GM06990 (cell line): ENCODE measurements around the gene RAPGEF5.

Experiments used
- DNase-seq: peaks from one replicate; pipeline ENCODE4 v3.0.0-alpha.2; 2011; ENCODE audit not compliant: insufficient read length; ENCODE audit errors: extremely low read depth
- H3K27me3 ChIP-seq: replicated peaks from 2 replicates; pipeline ENCODE4 v1.6.0; 2011; ENCODE audit warnings: low read length; ENCODE audit not compliant: control insufficient read depth, insufficient read depth
- H3K36me3 ChIP-seq: 2 replicates; pipeline ENCODE4 v1.5.1; 2011; ENCODE audit warnings: low read length; ENCODE audit not compliant: control insufficient read depth, insufficient read depth
- H3K4me3 ChIP-seq: replicated peaks from 2 replicates; pipeline ENCODE4 v1.5.1; 2011; ENCODE audit warnings: low read depth, mild to moderate bottlenecking, control low read depth, low read length
- CTCF ChIP-seq: IDR thresholded peaks from 2 replicates; pipeline ENCODE4 v1.5.1; 2011; ENCODE audit warnings: low read length, control low read depth, mild to moderate bottlenecking, inconsistent platforms; ENCODE audit not compliant: insufficient read depth, poor library complexity, severe bottlenecking

RAPGEF5 gene

GRCh38 chr7:22116451-22117030 is 240.4 kb downstream of the RAPGEF5 start:
- Histone ChIP-seq H3K36me3 (no peaks in the 10 kb centered on the region), H3K27me3 (no peaks in the 10 kb centered on the region), H3K4me3 (no peak overlapping the region)
- no peak for DNase-seq
- no peak for TF ChIP-seq CTCF

- H3K36me3 ChIP-seq, result no peaks in the 10 kb centered on the region
- H3K4me3 ChIP-seq, result no peak overlapping the region
- no peak for DNase-seq
- H3K27me3 ChIP-seq, result no peaks in the 10 kb centered on the region
- TF ChIP-seq CTCF, result no peak
Observed at GRCh38 chr7:22115689-22116088, 241.3 kb downstream of the RAPGEF5 start.

GRCh38 chr7:22114440-22114981 is 242.4 kb downstream of the RAPGEF5 start:
- Histone ChIP-seq H3K4me3 (no peak overlapping the region), H3K36me3 (no peaks in the 10 kb centered on the region), H3K27me3 (no peaks in the 10 kb centered on the region)
- no peak for TF ChIP-seq CTCF
- no peak for DNase-seq

GRCh38 chr7:22113041-22113440 is 243.9 kb downstream of the RAPGEF5 start:
- Histone ChIP-seq H3K36me3 (no peaks in the 10 kb centered on the region), H3K4me3 (no peak overlapping the region), H3K27me3 (no peaks in the 10 kb centered on the region)
- TF ChIP-seq CTCF, result no peak
- DNase-seq, result no peak

GRCh38 chr7:22111661-22112060 is 245.3 kb downstream of the RAPGEF5 start:
- no peak overlapping the region for H3K4me3 ChIP-seq
- no peaks in the 10 kb centered on the region for H3K36me3 ChIP-seq
- H3K27me3 ChIP-seq, result no peaks in the 10 kb centered on the region
- no peak for DNase-seq
- no peak for TF ChIP-seq CTCF

- no peak for DNase-seq
Observed at GRCh38 chr7:22110881-22111280, 246.1 kb downstream of the RAPGEF5 start.

More at GRCh38 chr7:22110881-22111280, 246.1 kb downstream of the RAPGEF5 start:
- no peaks in the 10 kb centered on the region for H3K36me3 ChIP-seq
- H3K4me3 ChIP-seq, result no peak overlapping the region
- TF ChIP-seq CTCF, result no peak
- H3K27me3 ChIP-seq, result no peaks in the 10 kb centered on the region
